HG03571 (cell line): ENCODE data around the gene TTC1.

Source experiments
- ATAC-seq: cut with Tn5 transposase; IDR thresholded peaks from one replicate; pipeline ENCODE4 v1.9.1; 2021; ENCODE audit not compliant: unreplicated experiment

Gene TTC1

GRCh38 chr5:160082614-160083500 is 73.9 kb downstream of the TTC1 start:
- ATAC-seq, result no peak

- no peak for ATAC-seq
Measured at GRCh38 chr5:160083501-160083900, 74.6 kb downstream of the TTC1 start.

- ATAC-seq, result no peak
Measured at GRCh38 chr5:160084144-160084543, 75.2 kb downstream of the TTC1 start.

- ATAC-seq, result no peak
Measured at GRCh38 chr5:160087199-160087598, 78.3 kb downstream of the TTC1 start.

GRCh38 chr5:160088805-160089204 is 79.9 kb downstream of the TTC1 start:
- no peak for ATAC-seq

GRCh38 chr5:160089531-160089930 is 80.6 kb downstream of the TTC1 start:
- ATAC-seq, result no peak

- no peak for ATAC-seq
Measured at GRCh38 chr5:160090059-160090458, 81.1 kb downstream of the TTC1 start.

GRCh38 chr5:160092514-160092913 is 83.6 kb downstream of the TTC1 start:
- no peak for ATAC-seq

- no peak for ATAC-seq
Measured at GRCh38 chr5:160092960-160093707, 84.2 kb downstream of the TTC1 start.

- no peak for ATAC-seq
Measured at GRCh38 chr5:160096178-160096577, 87.2 kb downstream of the TTC1 start.

- ATAC-seq, result no peak
Measured at GRCh38 chr5:160097991-160098390, 89.1 kb downstream of the TTC1 start.

- peak; percentile 86 for ATAC-seq
Measured at GRCh38 chr5:160105686-160106360, 96.9 kb downstream of the TTC1 start.

- ATAC-seq, result no peak
Measured at GRCh38 chr5:160108124-160108523, 99.2 kb downstream of the TTC1 start.
